GM21825 (cell line): ENCODE data around the gene ITGA8.
"Not testable (repeated sequence)": the region's sequence is repeated elsewhere in the genome, so short reads cannot be mapped to it uniquely, and the experiment has no call there.

Experiments used
- ATAC-seq: cut with Tn5 transposase; IDR thresholded peaks from one replicate; pipeline ENCODE4 v1.9.1; 2021; ENCODE audit warnings: mild to moderate bottlenecking, moderate library complexity; ENCODE audit not compliant: unreplicated experiment

Gene ITGA8

GRCh38 chr10:15620836-15621515 lies 98.7 kb downstream of the ITGA8 start:
- ATAC-seq: no peak

GRCh38 chr10:15620337-15620736 lies 99.4 kb downstream of the ITGA8 start:
- ATAC-seq: no peak

GRCh38 chr10:15609246-15609645 lies 110.5 kb downstream of the ITGA8 start:
- ATAC-seq: no peak

GRCh38 chr10:15606377-15606776 lies 113.3 kb downstream of the ITGA8 start:
- ATAC-seq: no peak

GRCh38 chr10:15605740-15606369 lies 113.9 kb downstream of the ITGA8 start:
- ATAC-seq: no peak

- ATAC-seq: no peak
Observed at GRCh38 chr10:15603446-15604011, 116.2 kb downstream of the ITGA8 start.

GRCh38 chr10:15601819-15602218 lies 117.9 kb downstream of the ITGA8 start:
- ATAC-seq: no peak

GRCh38 chr10:15595260-15595659 lies 124.5 kb downstream of the ITGA8 start:
- ATAC-seq: no peak

- no peak for ATAC-seq
Observed at GRCh38 chr10:15591937-15592336, 127.8 kb downstream of the ITGA8 start.

GRCh38 chr10:15591431-15591830 lies 128.3 kb downstream of the ITGA8 start:
- ATAC-seq: no peak

GRCh38 chr10:15588635-15589508 lies 130.8 kb downstream of the ITGA8 start:
- ATAC-seq: no peak

- ATAC-seq: no peak
Observed at GRCh38 chr10:15588151-15588550, 131.6 kb downstream of the ITGA8 start.

- no peak for ATAC-seq
Observed at GRCh38 chr10:15587271-15587670, 132.5 kb downstream of the ITGA8 start.

GRCh38 chr10:15585303-15585715 lies 134.4 kb downstream of the ITGA8 start:
- ATAC-seq: peak; percentile 75

- not testable (repeated sequence) for ATAC-seq
Observed at GRCh38 chr10:15582972-15583371, 136.8 kb downstream of the ITGA8 start.

GRCh38 chr10:15579605-15580004 lies 140.1 kb downstream of the ITGA8 start:
- no peak for ATAC-seq

- no peak for ATAC-seq
Observed at GRCh38 chr10:15572531-15573045, 147.1 kb downstream of the ITGA8 start.

GRCh38 chr10:15571575-15571974 lies 148.1 kb downstream of the ITGA8 start:
- ATAC-seq: no peak

- ATAC-seq: no peak
Observed at GRCh38 chr10:15570738-15571339, 148.9 kb downstream of the ITGA8 start.

GRCh38 chr10:15567952-15568351 lies 151.8 kb downstream of the ITGA8 start:
- no peak for ATAC-seq

GRCh38 chr10:15563246-15563645 lies 156.5 kb downstream of the ITGA8 start:
- ATAC-seq: no peak
